ENCODE measurements around the gene PDLIM5.

Gene PDLIM5

GRCh38 chr4:94430406-94430805 lies 21.3 kb upstream of the PDLIM5 start:
- DNase-seq, result no peak

- no peak for DNase-seq
Observed at GRCh38 chr4:94431388-94431787, 20.4 kb upstream of the PDLIM5 start.

DNA sequence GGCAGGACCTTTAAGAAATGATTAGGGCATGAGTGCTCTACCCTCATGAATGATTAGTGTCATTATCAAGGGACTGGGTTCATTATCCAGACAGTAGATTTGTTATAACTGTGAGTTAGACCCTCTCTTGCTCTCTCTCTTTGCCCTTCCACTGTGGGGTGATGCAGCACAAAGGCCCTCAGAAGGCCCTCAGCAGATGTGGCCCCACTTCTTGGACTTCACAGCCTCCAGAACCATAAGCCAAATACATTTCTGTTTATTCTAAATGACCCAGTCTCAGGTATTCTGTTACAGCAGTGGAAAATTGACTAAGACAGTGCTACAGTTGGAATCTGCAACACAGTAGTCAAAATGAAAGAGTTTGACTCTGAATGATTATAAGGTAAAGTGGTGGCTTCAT lies 17.2 kb upstream of the PDLIM5 start:
- DNase-seq, result no peak

GRCh38 chr4:94435874-94436273 lies 15.9 kb upstream of the PDLIM5 start:
- DNase-seq, result no peak

DNA sequence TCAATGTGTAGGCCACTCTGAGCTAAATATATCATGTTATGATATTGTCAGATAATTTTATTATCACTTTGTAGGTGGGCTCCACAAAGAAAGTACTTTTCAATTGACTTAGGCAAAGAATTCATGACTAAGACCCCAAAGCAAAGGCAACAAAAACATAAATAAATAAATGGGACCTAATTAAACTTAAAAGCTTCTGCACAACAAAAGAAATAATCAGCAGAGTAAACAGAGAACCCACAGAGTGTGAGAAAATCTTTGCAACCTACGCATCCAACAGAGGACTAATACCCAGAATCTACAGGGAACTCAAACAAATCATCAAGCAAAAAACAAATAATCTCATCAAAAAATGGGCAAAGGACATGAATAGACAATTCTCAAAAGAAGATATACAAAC lies 15.2 kb upstream of the PDLIM5 start:
- DNase-seq, result no peak

DNA sequence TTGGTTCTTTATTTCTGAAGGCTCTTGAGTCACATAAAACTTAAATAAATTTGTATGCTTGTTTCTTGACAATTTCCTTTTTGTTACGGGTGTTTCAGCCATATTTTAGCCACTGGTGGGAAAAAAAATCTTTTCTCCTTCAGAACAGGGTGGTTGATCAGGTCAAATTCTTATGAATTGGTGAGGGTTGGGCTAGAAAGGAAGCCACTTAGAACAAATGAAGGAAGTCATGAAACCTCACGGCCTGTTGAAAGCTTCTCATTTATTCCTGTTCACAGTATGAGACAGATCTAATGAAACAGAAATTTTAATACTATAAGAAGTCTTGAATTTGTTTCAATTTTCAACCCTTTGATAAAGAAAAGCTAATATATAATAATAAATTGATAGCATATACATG lies 12.1 kb upstream of the PDLIM5 start:
- no peak for DNase-seq

- no peak for DNase-seq
Observed at GRCh38 chr4:94441838-94442237, 9.9 kb upstream of the PDLIM5 start.

DNA sequence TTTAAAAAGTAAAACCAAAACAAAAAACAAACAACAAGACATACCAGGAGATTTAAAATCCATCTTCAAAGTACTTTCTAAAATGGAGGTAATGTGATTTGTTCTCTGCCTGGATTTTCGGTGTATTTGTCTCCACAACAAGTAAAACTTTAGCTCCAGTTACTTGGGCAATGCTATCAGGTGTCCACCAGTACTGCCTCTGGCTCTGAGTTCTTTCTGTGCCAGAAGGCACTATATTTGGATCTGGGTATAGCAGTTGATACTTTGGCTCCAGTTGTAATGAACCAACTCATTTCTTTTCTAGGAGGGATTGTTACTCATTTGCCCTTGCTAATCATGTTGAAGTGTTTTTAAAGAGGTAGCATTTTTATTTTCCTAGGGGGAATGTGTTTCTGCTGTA lies 9.5 kb upstream of the PDLIM5 start:
- DNase-seq, result no peak

DNA sequence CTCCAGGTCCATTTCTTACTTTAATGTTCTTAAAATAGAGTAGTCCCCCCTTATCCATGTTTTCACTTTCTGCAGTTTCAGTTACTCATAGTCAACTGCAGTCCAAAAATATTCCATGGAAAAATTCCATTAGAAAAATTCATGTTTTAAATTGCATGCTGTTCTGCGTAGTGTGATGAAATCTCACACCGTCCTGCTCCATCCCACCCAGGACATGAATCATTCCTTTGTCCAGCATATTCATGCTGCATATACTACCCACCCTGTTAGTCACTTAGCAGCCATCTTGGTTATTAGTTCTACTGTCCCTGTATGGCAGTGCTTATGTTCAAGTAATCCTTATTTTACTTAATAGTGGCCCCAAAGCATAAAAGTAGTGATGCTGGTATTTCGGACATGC lies 5.4 kb upstream of the PDLIM5 start:
- DNase-seq, result no peak

DNA sequence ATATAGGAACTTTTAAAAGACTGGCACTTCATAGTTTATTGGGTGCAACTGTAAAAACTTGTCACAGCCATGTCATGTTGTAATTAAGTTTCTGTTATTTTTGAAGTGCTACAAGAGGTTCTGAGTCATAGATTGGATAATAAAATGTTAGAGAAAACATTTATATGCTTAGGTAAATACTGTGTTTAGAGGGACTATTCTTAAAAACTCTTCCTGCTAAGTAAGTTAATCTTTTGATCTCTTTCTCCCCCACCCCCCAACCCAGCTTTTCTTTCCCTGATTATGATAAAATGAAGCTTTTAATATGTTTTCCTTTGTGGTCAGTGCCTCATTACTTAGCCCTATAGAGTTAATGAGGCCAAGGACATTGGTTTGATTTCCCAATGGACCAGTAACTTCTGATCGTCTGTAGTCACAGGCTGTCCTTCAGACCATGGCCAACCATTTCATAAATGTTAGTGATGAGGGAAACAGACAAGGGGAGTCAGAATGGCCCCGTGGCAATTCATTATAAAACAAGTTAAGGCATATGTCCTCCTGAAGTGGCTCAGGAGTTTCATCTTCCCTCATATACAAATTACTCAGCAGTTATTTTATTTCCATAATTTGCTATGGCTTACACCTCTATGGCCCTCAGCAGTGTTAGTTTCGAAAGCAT lies 3.9 kb upstream of the PDLIM5 start:
- no peak for DNase-seq

- no peak for DNase-seq
Observed at GRCh38 chr4:94448815-94449375, 2.8 kb upstream of the PDLIM5 start.

DNA sequence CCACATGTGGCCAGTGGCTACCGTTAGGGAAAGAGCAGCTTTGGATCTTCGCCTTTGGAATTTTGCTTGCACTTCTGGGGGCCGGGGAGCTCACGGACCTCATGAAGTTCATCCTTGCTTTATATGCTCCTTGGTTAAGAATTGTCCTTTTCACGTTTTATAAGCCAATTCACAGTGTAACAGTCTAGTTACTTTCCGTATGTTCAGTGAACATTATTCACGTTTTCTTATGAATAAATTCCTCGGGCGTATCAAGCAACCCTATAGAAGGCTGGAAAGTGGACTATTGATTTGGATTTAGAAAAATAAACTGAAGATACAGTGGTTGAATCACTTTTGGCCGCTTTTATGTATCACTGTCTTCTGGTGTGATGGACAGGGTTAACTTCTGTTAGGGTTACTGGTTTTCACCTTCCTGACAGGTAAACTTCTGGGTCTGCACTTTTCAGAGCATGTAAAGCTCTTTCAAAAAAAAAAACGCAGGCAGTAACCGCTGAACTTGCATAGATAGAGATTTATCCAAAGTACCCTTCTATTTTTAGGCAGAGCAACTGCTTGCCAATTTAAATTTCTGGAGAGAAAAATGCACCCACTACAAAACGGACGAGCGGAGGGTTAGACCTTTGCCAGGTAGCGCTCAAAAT lies 569 bp upstream of the PDLIM5 start:
- DNase-seq, result no peak

DNA sequence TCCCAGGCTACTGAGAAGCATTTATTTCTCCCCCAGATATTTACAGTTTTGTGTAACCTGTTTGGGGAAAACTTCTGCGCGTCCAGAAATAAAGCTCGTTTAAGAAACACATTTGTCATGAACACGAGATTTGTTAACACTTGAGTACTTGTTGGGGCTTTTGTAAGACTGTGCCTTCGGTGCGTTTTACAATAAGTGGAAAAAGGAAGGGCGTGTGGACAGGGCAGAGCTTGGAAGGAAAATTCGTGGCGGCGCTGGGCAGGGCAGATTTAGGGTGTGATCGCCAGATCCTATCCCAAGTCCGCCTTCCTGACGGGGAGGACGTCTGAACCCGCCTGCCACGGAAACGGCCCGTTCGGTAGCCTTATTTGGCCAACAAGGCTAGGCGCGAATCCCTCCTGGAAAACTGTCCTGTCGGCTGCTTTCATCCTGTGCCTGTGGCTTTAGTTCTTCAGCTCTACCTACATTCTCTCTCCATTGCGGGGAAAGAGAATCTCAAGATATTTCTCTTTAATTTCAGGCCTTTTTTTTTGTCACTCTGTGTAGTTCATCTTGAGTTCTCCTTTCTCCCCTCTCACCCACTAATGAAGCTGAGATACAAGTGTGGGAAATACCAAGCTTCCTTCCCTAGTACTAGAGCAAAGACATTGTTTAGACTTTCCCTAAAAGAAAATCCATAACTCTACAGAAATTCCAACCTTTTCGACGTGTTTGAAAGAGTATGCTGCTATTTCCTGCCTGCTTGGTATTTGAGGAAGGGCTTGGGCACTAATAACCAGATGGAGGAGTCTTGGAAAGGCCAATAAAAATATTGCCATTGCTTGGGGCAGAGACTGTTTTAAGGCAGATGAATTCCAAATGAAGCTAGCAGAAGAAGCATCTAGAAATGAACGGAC lies 982 bp downstream of the PDLIM5 start:
- no peak for DNase-seq

- no peak for DNase-seq
Observed at GRCh38 chr4:94453391-94453963, 1.7 kb downstream of the PDLIM5 start.

GRCh38 chr4:94454405-94454804 lies 2.7 kb downstream of the PDLIM5 start:
- no peak for DNase-seq

DNA sequence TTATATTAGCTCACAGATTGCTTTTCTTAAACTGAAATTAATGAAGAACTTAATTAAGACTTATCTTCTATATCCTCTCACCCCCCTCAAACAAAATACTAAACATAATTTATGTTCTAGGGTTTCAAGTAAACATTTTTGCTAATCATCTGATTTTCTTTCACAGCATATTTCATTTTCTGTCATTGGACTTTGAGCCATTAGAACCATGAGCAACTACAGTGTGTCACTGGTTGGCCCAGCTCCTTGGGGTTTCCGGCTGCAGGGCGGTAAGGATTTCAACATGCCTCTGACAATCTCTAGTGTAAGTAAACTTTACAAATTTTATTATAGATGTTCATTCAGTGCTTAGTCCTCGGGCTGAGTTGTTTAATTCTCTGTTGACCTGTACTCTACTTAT lies 3.3 kb downstream of the PDLIM5 start:
- DNase-seq, result no peak

- DNase-seq, result no peak
Observed at GRCh38 chr4:94457692-94458106, 6.0 kb downstream of the PDLIM5 start.

GRCh38 chr4:94458682-94459081 lies 6.9 kb downstream of the PDLIM5 start:
- DNase-seq, result no peak

DNA sequence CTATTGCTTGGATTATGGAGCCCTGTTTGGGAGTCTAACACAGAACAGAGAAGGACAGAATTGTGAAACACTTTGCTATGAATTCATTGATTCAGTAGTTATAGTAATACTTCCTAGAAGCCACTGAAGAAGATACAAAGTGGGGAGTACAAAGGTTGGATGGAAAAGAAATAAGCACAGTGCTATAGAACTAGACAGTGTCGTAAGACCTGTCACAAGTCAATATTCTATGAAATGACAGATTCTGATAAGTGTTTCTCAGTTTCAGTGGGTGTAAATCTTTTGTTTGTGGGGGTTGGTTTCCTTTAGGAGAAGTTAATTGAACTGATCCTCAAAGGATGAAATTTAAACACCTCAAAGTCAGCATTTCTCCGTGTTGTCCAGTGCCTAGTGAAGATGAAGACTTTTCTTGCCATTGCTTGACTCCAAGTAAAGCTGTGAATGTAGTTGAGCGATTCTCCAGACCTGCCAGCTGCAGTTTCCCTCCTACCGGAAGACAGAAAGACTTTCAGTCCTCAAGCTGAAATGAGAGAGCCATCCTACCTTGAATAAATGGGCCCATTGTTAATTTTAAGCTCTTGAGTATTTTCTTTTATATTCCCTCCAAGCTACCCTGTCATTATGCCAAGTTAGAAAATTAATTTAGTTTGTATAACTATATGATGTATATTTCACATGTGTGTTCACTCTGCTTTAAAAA lies 7.9 kb downstream of the PDLIM5 start:
- DNase-seq, result no peak

DNA sequence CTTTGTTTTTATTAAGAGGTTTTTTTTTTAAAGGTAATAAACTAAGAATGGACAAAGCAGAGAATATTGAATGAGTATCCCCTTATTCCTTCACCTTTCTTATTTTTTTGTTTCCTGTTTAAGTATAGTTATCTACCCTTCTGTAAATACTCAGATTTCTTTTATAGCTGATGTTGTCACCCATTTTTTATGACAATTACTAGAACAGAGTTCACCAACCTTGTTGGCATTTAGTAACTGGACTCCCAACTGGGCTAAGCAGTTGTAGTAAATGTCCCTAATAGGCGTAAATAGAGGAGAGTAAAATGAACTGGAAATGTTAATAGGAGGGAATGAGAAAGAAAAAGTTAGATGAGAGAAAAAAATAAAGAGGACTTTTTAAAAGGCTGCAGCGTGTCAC lies 9.8 kb downstream of the PDLIM5 start:
- DNase-seq, result no peak

GRCh38 chr4:94462572-94462971 lies 10.8 kb downstream of the PDLIM5 start:
- DNase-seq, result no peak

- no peak for DNase-seq
Observed at GRCh38 chr4:94463771-94464170, 12.0 kb downstream of the PDLIM5 start.

- DNase-seq, result no peak
Observed at GRCh38 chr4:94466371-94466770, 14.6 kb downstream of the PDLIM5 start.
